GM19372 (cell line): ENCODE results near the gene CCDC74A.
"Not testable (repeated sequence)": the region's sequence is repeated elsewhere in the genome, so short reads cannot be mapped to it uniquely, and the experiment has no call there.

ENCODE experiments used
- ATAC-seq: cut with Tn5 transposase; IDR thresholded peaks from one replicate; pipeline ENCODE4 v1.9.1; 2021; ENCODE audit warnings: mild to moderate bottlenecking, low read depth, moderate library complexity; ENCODE audit not compliant: unreplicated experiment

CCDC74A gene

GRCh38 chr2:131498321-131498973, 29.2 kb upstream of the CCDC74A start:
- peak; percentile 66 for ATAC-seq

DNA sequence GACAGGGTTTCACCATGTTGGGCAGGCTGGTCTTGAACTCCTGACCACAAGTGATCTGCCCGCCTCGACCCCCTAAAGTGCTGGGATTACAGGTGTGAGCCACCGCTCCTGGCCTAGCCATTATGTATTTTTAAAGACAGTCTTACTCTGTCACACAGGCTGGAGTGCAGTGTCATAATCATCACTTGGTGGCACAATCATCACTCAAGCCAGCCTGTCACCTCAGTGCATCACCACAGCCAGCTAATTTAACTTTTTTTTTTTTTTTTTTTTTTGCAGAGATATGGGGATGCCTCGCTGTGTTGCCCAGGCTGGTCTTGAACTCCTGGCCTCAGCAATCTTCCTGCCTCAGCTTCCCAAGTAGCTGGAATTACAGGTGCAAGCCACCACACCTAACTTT, 24.1 kb upstream of the CCDC74A start:
- ATAC-seq: not testable (repeated sequence)

GRCh38 chr2:131504082-131504750, 23.5 kb upstream of the CCDC74A start:
- ATAC-seq: not testable (repeated sequence)

GRCh38 chr2:131509615-131510014, 18.1 kb upstream of the CCDC74A start:
- ATAC-seq: no peak

GRCh38 chr2:131511291-131511968, 16.3 kb upstream of the CCDC74A start:
- not testable (repeated sequence) for ATAC-seq

GRCh38 chr2:131511969-131512870, 15.5 kb upstream of the CCDC74A start:
- not testable (repeated sequence) for ATAC-seq

DNA sequence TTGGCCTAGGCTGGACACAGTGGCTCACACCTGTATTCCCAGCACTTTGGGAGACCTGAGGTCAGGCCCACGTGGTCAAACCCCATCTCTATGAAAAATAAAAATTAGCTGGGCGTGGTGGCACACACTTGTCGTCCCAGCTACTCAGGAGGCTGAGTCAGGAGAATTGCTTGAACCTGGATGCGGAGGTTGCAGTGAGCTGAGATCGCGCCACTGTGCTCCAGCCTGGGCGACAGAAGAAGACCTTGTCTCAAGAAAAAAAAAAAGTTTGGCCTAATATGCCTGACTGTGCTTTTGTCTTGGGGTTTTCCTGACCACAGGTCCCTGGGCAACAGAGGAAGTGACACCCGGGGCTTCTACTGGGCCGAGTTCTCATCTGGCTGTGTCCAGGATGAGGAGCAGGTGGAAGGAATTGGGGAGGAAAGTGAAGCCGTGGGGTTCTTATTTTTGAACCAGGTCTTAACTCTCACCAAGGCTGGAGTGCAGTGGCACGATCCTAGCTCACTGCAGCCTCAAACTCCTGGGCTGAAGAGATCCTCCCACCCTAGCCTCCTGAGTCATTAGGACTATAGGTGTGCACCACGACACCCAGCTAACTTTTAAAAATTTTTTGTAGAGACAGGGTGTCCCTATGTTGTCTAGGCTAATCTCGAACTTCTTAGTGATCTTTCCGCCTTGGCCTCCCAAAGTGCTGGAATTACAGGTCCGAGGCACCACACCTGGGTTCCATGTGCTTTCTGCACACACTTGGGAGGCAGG, 13.1 kb upstream of the CCDC74A start:
- ATAC-seq: peak; percentile 60

- not testable (repeated sequence) for ATAC-seq
These were observed 12.5 kb upstream of the CCDC74A start for GRCh38 chr2:131515235-131515634.

GRCh38 chr2:131516011-131516410, 11.7 kb upstream of the CCDC74A start:
- no peak for ATAC-seq

DNA sequence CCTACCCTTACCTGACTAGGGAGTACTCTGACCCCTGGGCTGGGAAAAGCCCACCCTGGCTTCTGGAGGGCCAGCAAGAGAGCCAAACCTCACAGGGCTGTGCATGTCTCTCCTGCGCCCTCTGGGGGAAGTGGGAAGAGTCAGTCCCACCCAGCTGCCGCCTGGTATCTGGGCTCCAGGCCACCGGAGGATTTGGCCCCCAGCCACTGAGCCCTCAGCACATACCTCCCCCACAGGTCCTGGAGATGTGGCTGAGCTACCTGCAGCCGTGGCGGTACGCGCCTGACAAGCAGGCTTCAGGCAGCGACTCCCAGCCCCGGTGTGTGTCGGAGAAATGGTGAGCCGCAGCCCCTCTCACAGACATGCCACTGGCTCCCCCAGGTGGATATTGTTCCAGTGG, 11.1 kb upstream of the CCDC74A start:
- not testable (repeated sequence) for ATAC-seq

DNA sequence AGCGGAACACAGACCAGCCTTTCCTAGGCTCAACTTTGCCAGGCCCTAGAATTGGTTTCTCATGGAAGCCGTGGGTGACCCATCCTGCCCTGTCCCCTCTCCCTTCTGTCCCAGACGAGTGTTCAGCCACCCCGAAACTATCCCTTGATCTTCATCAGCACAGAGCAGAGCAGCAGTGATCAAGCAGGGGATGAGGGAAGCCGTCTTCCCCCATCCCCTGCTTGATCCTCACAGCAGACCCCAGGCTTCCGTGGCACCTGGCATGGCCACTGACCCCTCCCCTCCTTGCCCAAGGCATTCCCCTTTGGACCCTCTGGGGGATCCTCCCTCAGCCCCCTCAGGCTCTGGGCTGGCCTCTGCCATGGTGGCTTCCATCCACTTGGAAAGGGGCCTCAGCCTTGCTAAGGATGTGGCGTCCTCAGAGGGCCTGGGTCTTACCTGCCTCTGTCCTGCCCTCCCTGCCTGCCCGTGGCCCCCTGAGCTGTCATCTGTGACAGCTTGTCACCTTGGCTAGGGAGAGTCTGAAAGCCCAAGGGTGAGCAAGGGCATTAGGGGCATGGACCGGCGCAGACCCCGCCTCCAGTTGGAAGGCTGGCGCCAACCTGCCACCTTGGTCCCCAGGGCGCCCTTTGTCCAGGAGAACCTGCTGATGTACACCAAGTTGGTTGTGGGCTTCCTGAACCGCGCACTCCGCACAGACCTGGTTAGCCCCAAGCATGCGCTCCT, 10.4 kb upstream of the CCDC74A start:
- ATAC-seq: no peak

GRCh38 chr2:131517856-131518255, 9.8 kb upstream of the CCDC74A start:
- not testable (repeated sequence) for ATAC-seq

DNA sequence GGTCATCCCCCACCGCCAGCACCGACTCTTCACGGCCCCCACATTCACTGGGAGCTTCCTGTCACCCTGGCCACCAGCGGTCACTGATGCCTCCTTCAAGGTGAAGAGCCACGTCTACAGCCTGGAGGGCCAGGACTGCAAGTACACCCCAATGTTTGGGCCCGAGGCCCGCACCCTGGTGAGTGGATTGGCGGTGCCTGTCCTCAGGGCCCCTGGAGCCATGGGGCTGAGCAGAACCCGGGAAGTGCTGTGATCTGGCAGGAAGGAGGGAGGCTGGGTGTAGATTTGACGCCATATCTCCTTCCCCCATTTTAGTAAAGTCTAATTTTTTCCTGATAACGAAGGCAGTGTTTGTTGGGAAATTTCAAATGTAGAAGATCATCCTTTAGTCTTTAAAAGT, 9.2 kb upstream of the CCDC74A start:
- ATAC-seq: not testable (repeated sequence)

DNA sequence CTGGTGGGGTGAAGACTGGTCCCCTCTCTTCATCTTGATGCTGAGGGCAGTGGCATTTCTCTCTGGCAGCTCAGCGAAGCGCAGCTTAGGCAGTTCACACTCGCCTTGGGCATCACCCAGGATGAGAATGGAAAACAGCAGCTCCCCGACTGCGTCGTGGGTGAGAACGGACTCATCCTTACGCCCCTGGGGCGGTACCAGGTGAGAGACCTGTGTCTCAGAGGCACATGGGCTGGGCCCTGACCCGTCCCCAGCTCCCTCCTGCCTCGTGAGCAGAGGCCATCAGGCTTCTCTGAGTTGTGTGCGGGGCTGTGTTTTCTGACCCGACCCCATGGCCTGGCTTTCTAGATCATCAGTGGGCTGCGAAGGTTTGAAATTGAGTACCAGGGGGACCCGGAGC, 8.2 kb upstream of the CCDC74A start:
- ATAC-seq: no peak

DNA sequence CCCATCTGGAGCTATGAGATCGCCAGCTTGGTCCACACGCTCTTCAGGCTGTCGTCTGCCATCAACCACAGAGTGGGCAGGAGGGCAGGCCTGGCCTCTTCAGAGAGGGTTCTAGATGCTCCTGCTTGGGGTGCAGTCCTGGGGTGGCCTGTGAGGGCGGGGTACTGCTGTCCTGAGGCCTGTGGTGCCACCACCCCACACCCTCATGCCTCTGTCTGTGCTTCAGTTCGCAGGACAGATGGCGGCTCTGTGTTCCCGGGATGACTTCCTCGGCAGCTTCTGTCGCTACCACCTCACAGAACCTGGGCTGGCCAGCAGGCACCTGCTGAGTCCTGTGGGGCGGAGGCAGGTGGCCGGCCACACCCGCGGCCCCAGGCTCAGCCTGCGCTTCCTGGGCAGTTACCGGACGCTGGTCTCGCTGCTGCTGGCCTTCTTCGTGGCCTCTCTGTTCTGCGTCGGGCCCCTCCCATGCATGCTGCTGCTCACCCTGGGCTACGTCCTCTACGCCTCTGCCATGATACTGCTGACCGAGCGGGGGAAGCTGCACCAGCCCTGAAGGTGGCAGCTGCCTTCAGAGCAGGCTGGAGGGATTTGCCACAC, 7.7 kb upstream of the CCDC74A start:
- ATAC-seq: not testable (repeated sequence)

- ATAC-seq: no peak
These were observed 7.2 kb upstream of the CCDC74A start for GRCh38 chr2:131520526-131520925.

DNA sequence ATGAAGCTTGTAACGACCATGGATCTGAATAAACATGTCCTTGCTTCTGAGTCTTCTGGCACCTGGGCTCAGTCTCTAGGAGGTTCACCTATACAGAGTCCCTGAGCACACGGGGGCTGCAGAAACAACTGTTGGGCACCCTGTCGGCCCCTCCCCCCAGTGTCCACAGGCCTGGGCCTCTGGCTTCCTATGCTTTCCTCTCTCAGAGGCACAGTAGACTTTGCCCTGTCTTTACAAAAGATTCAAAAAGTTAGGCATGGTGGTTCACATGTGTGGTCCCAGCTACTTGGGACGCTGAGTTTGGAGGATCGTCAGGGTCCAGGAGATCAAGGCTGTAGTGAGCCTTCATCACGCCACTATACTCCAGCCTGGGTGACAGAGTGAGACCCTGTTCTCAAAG, 6.2 kb upstream of the CCDC74A start:
- not testable (repeated sequence) for ATAC-seq

DNA sequence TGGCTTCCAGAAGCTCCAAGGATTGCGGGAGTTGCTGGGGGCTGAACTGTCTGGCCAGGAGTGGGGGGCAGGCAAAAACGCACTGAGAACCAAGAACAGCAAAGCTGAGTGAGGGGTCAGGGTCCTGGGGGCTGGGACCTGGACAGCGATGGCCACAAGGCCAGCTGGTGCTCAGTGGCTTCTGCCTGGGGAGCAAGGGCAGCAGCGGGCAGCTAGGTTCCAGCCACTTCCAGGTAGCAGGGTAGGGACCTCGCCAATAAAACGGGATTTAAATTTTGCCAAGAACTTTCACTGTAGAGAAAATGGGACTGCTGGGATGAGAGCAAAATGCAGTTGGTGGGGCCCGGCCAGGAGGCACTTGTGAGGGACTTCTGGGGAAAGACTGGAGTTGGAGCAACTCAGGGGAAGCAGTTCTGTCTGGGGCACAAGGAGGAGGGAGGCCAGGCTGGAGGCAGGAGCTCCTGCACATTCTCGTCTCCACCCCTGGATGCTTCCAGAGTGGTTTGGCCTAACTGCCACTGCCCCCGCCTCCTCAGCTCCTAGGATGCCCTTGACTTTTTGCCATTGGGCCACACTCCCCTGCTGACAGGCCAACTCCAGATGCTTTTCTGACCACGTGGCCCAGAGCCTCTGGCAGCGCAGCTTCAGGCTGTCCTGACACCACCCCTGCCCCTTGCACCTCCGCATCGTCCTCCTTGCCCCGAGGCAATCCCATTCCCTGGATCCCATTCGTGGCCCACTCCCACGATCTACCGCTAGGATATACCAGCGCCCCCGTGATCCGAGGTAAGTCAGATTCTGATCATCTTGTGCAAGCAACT, 5.5 kb upstream of the CCDC74A start:
- ATAC-seq: no peak
